WERI-Rb-1 (cell line): Measurements from ENCODE around the gene ANKRD60.

Experiments used
- DNase-seq: peaks from one replicate; pipeline ENCODE4 v3.0.0-alpha.2; 2020
- H3K27ac ChIP-seq: fragments of 250-450 bp; sonication (Bioruptor Pico); 2 replicates; pipeline ENCODE4 v1.5.1; 2020; ENCODE audit warnings: mild to moderate bottlenecking, moderate library complexity
- H3K27me3 ChIP-seq: fragments of 250-450 bp; sonication (Bioruptor Pico); 2 replicates; pipeline ENCODE4 v1.5.1; 2021; ENCODE audit warnings: mild to moderate bottlenecking, low read depth, moderate library complexity; ENCODE audit not compliant: insufficient read depth, severe bottlenecking
- H3K36me3 ChIP-seq: fragments of 250-450 bp; sonication (Bioruptor Pico); 2 replicates; pipeline ENCODE4 v1.5.1; 2020; ENCODE audit warnings: mild to moderate bottlenecking, moderate library complexity
- H3K4me3 ChIP-seq: 2 replicates; pipeline ENCODE4 v1.5.1; 2011; ENCODE audit warnings: low read depth, mild to moderate bottlenecking, control low read depth, low read length
- H3K9me3 ChIP-seq: fragments of 250-450 bp; sonication (Bioruptor Pico); 2 replicates; pipeline ENCODE4 v1.5.1; 2021; ENCODE audit warnings: mild to moderate bottlenecking, moderate library complexity; ENCODE audit not compliant: severe bottlenecking
- CTCF ChIP-seq: IDR thresholded peaks from 2 replicates; pipeline ENCODE4 v1.5.1; 2011; ENCODE audit warnings: low read depth, mild to moderate bottlenecking, control low read depth, inconsistent platforms, low read length

Gene ANKRD60

GRCh38 chr20:58268936-58269619, 40.6 kb upstream of the ANKRD60 start:
- no peak for DNase-seq
- Histone ChIP-seq H3K9me3 (no peaks in the 10 kb centered on the region), H3K4me3 (no peak overlapping the region), H3K36me3 (no peaks in the 10 kb centered on the region), H3K27me3 (no peaks in the 10 kb centered on the region), H3K27ac (no peak overlapping the region)
- no peak for TF ChIP-seq CTCF

GRCh38 chr20:58268421-58268821, 40.0 kb upstream of the ANKRD60 start:
- H3K27me3 ChIP-seq: no peaks in the 10 kb centered on the region
- no peaks in the 10 kb centered on the region for H3K9me3 ChIP-seq
- no peaks in the 10 kb centered on the region for H3K36me3 ChIP-seq
- no peak for DNase-seq
- no peak overlapping the region for H3K4me3 ChIP-seq
- H3K27ac ChIP-seq: no peak overlapping the region
- no peak for TF ChIP-seq CTCF

GRCh38 chr20:58267389-58268215, 39.1 kb upstream of the ANKRD60 start:
- Histone ChIP-seq H3K4me3 (no peak overlapping the region), H3K27ac (no peak overlapping the region), H3K27me3 (no peaks in the 10 kb centered on the region), H3K36me3 (no peaks in the 10 kb centered on the region), H3K9me3 (no peaks in the 10 kb centered on the region)
- TF ChIP-seq CTCF: no peak
- no peak for DNase-seq

GRCh38 chr20:58264271-58264670, 35.8 kb upstream of the ANKRD60 start:
- Histone ChIP-seq H3K27me3 (no peaks in the 10 kb centered on the region), H3K4me3 (no peak overlapping the region), H3K36me3 (no peaks in the 10 kb centered on the region), H3K27ac (no peak overlapping the region), H3K9me3 (no peaks in the 10 kb centered on the region)
- no peak for TF ChIP-seq CTCF
- DNase-seq: no peak

GRCh38 chr20:58261660-58262059, 33.2 kb upstream of the ANKRD60 start:
- TF ChIP-seq CTCF: no peak
- DNase-seq: no peak
- Histone ChIP-seq H3K27me3 (no peaks in the 10 kb centered on the region), H3K27ac (no peak overlapping the region), H3K4me3 (no peak overlapping the region), H3K9me3 (no peaks in the 10 kb centered on the region), H3K36me3 (no peaks in the 10 kb centered on the region)
